HG03175 (cell line): ENCODE results near the gene MRPL12.

ENCODE experiments used
- ATAC-seq: cut with Tn5 transposase; IDR thresholded peaks from one replicate; pipeline ENCODE4 v1.9.1; 2021; ENCODE audit warnings: mild to moderate bottlenecking, moderate library complexity; ENCODE audit not compliant: unreplicated experiment

Gene MRPL12

DNA sequence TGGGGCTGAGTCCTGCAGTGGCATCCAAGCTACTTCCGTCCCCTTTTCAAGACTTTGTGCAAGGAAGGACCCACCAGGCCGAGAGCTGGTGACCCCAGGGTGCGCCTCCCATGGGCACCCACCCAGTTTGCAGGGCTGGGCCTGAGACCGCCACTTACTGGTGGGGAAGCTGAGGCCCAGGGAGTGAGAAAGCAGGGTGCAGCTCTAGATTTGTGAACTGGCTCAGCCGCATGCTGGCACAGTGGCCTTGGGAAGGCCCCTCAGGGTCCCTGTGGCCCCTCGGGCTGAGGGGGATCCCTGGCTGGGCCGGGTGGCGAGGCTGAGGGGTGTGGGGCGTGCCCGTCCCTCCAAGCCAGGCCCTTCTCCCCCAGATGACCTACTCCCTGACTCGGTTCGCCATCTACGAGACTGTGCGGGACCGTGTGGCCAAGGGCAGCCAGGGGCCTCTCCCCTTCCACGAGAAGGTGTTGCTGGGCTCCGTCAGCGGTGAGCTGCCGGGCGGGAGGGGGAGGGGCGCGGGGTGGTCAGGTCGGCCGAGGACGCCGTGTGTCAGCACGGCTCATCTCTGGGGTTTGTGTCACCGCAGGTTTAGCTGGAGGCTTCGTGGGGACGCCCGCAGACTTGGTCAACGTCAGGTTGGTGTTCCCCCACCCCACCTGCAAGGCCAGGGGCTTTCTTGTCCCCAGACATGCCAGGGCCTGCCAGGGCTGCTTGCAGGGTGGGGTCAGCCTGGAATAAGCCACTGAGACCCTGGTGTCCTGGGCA is 12.1 kb downstream of the MRPL12 start:
- ATAC-seq, result no peak

DNA sequence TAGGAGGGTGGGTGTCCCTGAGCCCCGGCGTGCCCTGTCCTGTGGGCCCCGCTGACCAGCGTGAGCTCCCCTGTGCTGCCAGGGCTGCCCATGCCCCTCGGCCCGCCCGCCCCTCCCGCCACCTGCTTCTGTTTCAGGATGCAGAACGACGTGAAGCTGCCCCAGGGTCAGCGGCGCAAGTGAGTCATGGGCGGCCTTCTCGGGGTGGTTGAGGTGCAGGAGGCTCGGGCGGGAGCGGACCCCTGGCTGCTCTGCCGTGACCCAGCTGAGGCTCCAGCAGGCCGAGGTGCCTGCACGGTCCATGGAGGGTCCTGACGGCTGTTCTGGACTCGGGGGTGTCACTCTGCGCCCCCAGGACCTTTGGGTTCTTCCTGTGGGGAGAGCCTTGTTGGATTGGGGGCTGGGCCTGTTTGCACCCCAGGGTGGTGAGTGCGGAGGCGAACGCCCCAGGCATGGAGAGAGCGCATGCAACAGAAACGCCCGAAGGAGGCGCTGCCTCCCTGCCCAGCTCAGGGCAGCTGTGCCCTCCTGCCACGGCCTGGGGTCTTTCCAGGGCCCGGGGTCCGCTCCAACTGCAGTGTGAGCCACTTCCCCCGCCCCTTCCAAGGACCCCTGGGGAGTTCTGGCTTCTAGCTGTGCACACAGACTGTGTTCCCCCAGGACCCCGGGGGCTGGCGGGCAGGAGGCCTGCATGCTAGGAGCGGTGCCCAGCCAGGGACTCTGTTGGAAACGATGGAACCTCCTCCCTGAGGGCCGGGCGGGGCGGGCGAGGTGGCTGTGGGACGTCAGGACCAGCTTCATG is 12.9 kb downstream of the MRPL12 start:
- ATAC-seq, result no peak

DNA sequence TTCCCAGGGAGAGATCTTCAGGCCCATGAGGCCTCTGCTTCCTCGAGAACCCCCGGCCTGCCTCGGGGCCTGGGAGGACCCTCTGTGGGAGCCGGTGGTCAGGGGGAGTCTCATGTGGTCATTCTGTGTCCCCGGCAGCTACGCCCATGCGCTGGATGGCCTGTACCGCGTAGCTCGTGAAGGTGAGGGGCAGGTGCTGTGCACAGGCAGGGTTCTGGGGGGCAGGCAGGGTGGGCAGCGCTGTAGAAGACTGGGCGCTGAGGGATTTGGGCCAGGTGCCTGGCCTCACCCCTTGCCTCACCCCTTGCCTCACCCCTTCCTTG is 13.5 kb downstream of the MRPL12 start:
- ATAC-seq, result no peak

DNA sequence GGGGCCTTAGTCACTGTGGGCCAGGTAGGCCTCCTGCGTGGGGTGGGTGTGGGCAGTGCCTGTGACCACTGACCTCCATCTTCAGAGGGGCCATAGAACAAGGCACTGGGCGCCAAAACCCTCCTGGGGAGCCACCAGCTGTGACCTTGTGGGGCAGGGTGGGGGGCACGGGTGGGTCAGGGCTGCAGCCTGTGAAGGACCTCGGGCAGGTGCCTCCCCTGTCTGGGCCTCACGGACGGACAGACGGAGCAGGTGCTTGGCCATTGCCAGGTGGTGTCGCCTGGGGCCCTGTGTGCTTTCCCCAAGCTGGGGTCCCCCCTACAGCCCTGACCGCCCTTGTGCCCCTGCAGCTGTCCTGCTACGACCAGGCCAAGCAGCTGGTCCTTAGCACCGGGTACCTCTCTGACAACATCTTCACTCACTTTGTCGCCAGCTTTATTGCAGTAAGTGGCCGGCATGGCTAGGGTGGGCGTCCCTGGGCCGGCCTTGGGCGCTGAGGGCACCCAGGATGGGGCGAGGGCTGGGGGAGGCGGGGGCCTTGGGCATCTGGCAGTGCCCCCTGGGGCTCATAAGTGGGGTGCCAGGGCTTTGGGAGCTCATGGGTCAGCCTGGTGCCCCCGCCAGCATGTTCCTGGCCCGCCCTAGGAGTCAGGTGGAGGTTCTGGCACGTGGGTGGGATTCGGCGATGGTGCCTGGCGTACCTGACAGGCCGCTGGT is 14.0 kb downstream of the MRPL12 start:
- ATAC-seq, result no peak

DNA sequence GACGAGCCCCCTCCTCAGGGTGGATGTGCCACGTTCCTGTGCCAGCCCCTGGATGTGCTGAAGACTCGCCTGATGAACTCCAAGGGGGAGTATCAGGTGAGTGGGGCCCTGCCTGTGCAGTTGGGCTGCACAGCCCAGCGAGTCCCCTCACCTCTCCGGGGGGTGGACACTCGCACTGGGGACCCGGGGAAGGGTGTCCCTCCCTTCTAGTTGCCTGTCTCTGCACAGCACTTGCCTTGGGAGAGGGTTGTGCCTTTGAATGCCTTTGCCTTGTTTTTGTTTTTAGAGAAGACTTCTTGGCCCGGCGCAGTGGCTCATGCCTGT is 14.6 kb downstream of the MRPL12 start:
- ATAC-seq, result no peak

DNA sequence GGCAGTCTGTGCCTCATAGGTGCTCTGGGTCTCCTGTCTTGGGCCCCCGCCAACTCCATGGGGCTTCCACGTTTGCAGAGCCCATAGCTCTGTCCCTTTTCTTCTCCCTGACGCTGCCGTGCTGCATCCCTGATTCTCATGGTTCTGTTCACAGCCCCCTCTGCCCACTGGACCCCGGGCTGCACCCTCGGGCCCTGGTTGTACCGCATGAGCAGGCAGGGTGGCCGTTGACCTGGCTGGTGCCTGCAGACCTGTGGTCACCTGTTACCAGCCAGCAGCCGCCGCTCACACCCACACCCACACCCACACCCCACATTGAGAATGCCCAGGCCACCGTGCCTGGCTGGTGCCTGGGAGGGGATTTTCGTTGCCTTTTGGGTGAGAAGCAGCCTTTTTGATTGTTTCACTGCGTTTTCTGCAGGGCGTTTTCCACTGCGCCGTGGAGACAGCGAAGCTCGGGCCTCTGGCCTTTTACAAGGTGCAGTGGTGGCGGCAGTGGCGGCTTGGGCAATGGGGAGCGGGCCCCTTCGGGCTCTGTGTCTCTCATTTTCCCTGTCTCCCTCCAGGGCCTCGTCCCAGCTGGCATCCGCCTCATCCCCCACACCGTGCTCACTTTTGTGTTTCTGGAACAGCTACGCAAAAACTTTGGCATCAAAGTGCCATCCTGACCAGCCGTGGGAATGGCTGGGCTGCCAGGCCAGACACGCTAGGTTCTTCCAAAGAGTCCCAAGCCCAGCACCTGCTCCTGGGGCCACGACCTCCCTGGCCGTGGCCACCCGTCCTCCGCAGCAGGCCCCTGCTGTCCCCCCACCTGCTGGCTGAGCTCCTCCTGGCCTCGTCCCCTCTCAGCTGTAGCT is 16.5 kb downstream of the MRPL12 start:
- ATAC-seq, result no peak

DNA sequence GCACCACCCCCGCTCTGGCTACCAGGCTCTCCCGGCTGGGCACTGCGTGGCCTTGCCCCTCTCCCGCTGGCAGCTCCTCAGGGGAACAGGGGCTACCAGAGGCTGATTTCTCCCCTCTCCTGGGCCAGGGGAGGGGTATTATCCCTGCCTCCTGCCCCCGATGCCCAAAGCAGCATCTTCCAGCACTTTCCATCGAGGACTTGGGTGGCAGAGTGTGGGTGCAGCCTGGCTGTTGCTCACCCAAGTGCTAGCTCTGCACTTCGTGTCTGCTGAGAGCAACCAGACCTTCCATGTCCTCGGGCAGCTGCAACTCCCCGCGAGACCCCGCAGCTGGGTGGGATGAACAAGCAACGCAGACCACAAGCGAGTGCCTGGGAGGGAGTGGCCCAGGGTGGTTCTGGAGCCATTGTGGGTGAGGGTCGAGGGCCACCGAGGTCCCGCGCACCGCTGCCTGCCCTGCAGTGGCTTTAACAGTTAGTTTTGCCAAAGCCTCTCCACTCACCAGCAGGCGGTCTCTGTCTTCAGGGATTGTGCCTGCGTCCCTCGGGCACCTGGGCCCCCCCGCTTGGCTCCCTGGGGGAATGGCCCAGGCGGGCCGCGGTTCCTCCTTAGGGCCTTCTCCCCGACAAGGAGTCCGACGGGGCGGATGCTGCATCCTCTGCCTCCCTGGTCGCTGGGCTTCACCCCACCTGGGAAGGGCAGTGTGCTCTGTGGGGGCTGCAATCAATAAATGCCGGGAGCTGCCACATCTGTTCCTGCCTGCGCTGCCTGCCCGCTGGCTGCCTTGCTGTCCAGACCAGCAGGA is 17.3 kb downstream of the MRPL12 start:
- ATAC-seq, result no peak

DNA sequence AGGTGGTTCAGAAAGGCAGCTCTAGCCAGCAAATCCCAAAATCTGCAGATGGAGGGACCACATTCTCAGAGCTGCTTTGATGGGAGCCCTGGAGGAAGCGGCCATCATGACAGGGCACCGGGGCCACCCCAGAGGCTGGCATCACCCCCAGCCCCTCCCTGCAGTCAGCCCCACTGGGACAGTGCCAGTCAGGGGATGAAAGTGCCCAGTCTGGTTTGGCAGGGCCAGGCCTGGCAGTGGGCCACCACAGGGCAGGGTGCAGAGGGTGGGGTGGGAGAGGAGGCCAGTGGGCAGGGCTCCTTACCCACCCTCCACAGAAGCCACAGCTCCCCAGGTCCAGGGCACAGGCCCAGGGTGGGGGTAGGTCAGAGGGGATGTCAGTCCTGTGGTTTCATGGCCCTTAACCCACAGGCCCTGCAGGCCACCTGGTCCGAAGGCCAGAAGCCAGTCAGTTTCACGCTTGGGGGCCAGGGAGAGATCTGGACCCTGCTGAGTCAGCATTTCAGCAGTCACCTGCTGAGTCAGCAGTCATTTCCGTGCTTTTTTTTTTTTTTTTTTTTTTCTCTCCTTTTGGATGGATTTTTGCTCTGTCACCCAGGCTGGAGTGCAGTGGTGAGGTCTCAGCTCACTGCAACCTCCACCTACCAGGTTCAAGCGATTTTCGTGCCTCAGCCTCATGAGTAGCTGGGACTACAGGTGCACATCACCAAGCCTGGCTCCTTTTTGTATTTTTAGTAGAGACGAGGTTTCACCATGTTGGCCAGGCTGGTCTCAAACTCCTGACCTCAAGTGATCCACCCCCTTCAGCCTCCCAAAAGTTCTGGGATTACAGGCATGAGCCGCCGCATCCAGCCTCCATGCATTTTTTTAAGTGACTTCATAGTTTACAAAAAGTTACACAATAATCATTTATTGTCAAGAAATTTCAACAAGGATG is 19.3 kb downstream of the MRPL12 start:
- ATAC-seq, result no peak

DNA sequence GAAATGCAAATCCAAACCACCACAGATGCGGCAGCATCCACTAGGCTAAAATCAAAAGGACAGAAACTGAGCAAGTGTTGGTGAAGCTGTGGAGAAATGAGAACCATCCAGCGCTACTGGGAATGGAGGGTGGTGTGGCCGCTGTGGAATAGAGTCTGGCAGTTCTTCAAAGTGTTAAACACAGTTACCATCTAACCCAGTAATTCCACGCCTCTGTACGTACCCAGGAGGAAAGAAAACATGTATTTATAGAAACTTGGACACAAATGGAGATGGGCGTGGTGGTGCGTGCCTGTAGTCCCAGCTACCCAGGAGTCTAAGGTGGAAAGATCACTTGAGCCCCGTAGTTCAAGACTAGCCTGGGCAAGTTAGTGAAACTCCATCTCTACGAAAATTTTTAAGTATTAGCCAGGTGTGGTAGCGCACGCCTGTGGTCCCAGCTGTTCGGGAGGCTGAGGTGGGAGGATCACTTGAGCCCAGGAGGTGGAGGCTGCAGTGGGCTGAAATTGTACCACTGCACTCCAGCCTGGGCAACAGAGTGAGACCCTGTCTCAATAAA is 20.6 kb downstream of the MRPL12 start:
- no peak for ATAC-seq

DNA sequence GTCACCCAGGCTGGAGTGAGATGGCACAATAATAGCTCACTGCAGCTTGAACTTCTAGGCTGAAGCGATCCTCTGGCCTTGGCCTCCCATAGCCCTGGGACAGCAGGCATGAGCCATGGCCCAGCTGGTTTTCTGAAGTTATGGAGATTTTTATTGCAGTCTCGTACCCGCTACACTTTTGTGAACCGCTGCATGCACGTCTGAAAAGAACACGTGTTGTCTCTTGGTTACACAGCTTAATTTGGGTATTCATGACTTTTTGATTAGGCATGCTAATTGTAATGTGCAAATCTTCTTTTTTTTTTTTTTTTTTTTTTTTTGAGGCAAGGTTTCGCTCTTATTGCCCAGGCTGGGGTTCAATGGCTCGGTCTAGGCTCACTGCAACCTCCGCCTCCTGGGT is 22.3 kb downstream of the MRPL12 start:
- ATAC-seq, result no peak

DNA sequence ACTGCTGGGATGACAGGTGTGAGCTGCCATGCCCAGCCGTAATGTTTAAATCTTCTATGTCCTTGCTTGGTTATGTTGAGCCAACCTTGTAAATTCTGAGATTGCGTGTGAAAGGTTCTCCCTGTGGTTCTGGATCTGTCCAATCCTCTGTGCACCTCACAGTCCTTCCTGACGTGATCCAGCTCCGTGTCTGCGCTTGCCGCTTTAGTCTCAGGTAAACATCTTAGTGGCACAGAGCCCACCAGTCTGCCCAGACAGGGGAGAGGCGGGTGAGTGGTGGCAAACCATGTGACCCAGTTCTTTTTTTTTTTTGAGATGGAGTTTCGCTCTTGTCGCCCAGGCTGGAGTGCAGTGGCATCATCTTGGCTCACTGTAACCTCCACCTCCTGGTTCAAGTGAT is 22.8 kb downstream of the MRPL12 start:
- ATAC-seq, result no peak

DNA sequence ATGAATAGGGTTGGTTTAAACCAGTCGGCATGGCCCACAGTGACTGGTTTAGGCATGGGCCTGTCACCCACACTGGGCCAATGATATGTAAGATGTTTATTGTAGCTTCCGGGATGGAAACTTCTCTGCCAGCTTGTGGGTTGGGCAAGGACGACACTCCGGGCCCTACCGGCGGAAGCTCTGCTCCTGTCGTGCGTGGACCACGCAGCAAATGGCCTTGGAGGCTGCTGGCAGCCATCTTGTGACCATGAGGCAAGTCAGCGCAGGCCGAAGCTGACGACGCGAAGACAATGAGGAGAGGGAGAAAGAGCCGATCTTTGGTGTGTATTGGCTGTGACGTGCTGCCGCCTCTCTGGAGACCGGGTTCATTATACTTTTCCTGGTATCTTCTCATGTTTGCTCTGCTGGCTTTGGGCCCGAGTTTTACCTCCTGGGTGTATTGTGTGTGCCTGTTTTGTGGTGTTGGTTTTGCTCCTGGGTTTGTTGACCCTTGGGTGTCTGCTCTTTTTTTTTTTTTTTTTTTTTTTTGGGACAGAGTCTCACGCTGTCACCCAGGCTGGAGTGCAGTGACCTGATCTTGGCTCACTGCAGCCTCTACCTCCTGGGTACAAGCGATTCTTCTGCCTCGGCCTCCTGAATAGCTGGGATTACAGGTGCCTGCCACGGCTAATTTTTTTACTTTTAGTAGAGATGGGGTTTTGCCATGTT is 24.3 kb downstream of the MRPL12 start:
- no peak for ATAC-seq

DNA sequence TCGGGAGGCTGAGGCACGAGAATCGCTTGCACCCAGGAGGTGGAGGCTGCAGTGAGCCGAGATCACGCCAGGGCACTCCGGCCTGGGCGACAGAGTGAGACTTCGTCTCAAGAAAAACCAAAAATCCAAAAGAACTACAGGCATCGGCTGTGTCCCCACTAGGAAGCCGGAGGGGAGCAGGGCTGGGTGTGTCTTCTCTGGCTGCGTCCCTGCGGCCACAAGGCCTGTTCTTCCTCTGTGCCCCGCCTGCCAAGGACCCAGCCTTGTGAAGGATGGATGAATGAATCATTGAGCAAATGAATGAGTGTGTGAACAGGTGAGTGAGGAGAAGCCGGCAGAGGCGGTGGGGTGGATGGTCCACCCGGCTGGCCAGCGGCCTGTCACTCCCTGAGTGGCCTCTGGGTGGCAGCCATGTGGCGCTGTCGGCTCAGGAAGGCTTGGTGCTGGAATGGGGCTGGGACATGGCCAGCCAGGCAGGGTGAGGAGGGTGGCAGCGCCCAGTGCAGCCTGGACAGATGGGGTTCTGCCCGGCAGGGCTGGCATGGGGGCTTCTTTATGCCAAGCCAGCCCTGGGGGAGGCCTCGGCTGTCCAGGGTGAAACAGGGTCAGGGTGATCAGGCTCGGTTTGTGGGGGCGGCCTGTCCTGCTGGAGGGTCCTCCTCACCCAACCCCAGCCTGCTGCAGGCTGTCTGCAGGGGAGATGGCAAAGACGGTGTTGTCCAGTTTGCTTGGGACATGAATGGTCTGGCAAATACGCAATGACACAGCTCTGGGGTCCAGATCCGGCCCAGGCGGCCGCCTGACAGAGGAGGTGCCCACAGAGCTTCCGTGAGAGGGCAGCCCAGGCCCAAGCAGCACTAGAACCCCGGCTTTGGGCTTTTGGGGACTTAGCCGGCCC is 30.6 kb downstream of the MRPL12 start:
- ATAC-seq, result no peak

DNA sequence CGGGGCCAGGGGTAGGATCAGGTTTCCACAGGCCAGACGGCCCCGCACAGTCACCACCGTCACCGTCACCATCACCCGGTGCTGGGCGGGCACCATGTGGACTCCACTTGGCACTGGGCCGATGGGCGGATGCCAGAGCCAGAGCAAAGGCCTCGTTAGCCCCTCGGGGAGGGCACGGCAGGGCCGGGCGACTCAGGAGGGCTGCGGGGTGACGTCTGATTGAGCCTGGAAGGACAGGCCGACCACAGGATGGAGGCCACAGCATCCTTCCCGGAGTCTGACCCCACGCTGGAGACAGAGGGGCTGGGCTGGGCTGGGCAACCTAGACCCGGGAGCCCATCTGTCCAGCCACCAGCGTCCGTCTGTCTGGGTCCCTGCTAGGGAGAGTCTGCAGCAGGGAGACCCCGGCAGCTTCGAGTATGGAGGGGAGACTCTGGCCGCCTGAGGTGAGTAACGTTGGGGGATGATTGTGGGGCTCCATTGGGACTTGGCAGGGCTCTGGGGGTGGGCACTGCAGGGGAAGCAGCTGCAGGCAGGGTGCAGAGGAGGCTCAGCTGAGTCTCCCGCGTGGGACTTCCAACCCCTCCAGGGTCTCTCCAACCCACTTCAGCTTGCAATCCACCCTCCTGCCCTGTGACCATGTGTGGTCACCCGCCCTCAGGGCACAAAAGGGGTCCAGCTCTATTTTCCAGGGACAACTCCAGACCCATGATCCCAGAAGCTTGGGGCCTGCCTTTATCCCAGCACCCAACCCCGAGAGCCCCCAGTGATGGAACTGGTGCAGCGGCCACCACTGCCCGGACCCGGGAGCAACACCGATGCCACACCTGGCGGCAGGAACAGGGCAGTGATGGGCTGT is 31.5 kb downstream of the MRPL12 start:
- ATAC-seq, result no peak

DNA sequence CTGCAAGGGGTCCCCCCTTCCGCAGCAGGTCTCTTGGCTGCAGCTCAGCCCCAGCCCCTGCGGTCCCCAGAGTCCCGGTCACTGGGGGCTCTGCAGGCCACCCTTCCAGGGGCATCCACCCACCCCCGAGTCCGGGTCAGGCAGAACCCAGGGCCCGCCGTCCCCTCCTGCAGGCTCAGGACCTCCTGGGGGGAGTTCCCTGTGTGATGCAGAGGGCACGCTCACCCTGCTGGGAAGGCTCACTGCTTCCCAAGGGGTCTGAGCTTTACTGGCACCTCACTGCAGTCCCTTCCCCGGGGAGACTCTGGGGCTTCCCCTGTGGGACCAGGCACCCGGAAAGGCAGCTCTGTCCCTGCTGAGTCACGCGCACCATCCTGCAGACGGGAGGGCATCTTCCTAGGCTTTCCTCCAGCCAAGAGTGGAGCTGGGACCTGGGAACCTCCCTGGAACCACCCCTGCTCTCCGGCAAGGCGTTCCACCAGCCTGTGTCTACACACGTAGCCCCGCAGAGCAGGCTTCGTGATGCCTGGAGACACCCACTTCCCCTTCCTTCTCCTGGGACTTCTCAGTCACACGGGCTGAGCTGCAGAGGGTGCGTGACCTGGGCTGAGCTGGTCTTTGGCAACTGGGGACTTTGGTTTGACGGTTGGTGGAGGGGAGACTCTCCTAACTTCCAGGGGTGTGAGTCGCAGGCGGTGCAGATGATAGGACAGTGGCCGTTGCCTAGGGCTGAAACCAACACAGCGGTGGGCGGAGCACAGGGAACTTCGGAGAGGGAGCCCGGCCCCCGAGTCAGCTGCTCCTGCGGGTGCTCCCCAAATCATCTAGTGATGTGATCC is 32.3 kb downstream of the MRPL12 start:
- ATAC-seq, result no peak
